ENCODE data around the gene NCAPG2. TPM values are rescaled to one million over a fixed set of nuclear protein-coding genes. Genes with fewer than 3 reads are reported as not detected.
"Not testable (repeated sequence)": the region's sequence is repeated elsewhere in the genome, so short reads cannot be mapped to it uniquely, and the experiment has no call there.

Gene NCAPG2
- polyA plus RNA-seq, 1 donor (not counting 4 experiments of a cell fraction or from before 2014, with no cell fraction given), result 16.5 TPM

- H3K4me1 ChIP-seq (ENCODE audit: control insufficient read depth, extremely low read depth, insufficient read depth, low read length), result peaks cover 17% of the 10 kb centered on the region
Observed at GRCh38 chr7:158706273-158706704, 1.7 kb upstream of the NCAPG2 start.

GRCh38 chr7:158705234-158705850 is 738 bp upstream of the NCAPG2 start:
- dilution Hi-C loops (cut with MboI; ENCODE audit: extremely low pct_ligation_motif_present, low sequenced_read_pairs), result no loop called here
- TF ChIP-seq CTCF (optimal IDR thresholded peaks at IDR 0.05 in 1 of 3, IDR thresholded peaks at IDR 0.05 in 1 of 3, conservative IDR thresholded peaks at IDR 0.05 in 1 of 3; ENCODE audit: extremely low read depth in 1 of 3, insufficient read depth in 2 of 3, low read length in 3 of 3) (no peak), EZH2 (IDR thresholded peaks at IDR 0.05; ENCODE audit: low read length) (no peak)
- Histone ChIP-seq H3K4me2 (ENCODE audit: control insufficient read depth, extremely low read depth, insufficient read depth, low read depth, low read length) (peak overlapping the region; percentile 81), H2AFZ (ENCODE audit: control insufficient read depth, low read length) (peak overlapping the region; percentile 56), H3K4me1 (ENCODE audit: control insufficient read depth, extremely low read depth, insufficient read depth, low read length) (peaks cover 12% of the 10 kb centered on the region), H3K9me3 (ENCODE audit: control insufficient read depth, low read depth, low read length) (no peaks in the 10 kb centered on the region), H3K9ac (ENCODE audit: control insufficient read depth, extremely low read depth, insufficient read depth, low read length) (peak overlapping the region; percentile 93), H3K27ac (ENCODE audit: control insufficient read depth, insufficient read depth, low read length) (no peak overlapping the region), H3K9me1 (ENCODE audit: control insufficient read depth, extremely low read depth, insufficient read depth, low read length) (no peaks in the 10 kb centered on the region), H3K36me3 (ENCODE audit: control insufficient read depth in 2 of 2, extremely low read depth in 1 of 2, insufficient read depth in 2 of 2, low read length in 2 of 2) (no peaks in the 10 kb centered on the region), H4K20me1 (ENCODE audit: control insufficient read depth, extremely low read depth, insufficient read depth, low read length) (no peaks in the 10 kb centered on the region), H3K79me2 (ENCODE audit: control insufficient read depth, insufficient read depth, low read length) (peaks cover 40% of the 10 kb centered on the region), H3K27me3 (ENCODE audit: control insufficient read depth, extremely low read depth, insufficient read depth, low read length) (no peaks in the 10 kb centered on the region), H3K4me3 (ENCODE audit: control insufficient read depth in 2 of 3, extremely low read depth in 1 of 3, insufficient read depth in 2 of 3, low read depth in 1 of 3, low read length in 3 of 3) (peak overlapping the region; percentile 77 to 98 (median 79))
- DNase-seq (ENCODE audit: low read depth, low spot score) (no peak), FAIRE-seq (no peak)

More at GRCh38 chr7:158706273-158706704, 1.7 kb upstream of the NCAPG2 start:
- H3K4me3 ChIP-seq (ENCODE audit: control insufficient read depth in 2 of 3, extremely low read depth in 1 of 3, insufficient read depth in 2 of 3, low read depth in 1 of 3, low read length in 3 of 3), result no peak overlapping the region
- H3K79me2 ChIP-seq (ENCODE audit: control insufficient read depth, insufficient read depth, low read length), result peaks cover 33% of the 10 kb centered on the region
- H3K9ac ChIP-seq (ENCODE audit: control insufficient read depth, extremely low read depth, insufficient read depth, low read length), result no peak overlapping the region
- no peaks in the 10 kb centered on the region for H4K20me1 ChIP-seq (ENCODE audit: control insufficient read depth, extremely low read depth, insufficient read depth, low read length)
- H3K27me3 ChIP-seq (ENCODE audit: control insufficient read depth, extremely low read depth, insufficient read depth, low read length), result no peaks in the 10 kb centered on the region
- DNase-seq (ENCODE audit: low read depth, low spot score) (no peak), FAIRE-seq (no peak)
- TF ChIP-seq CTCF (optimal IDR thresholded peaks at IDR 0.05 in 1 of 3, IDR thresholded peaks at IDR 0.05 in 1 of 3, conservative IDR thresholded peaks at IDR 0.05 in 1 of 3; ENCODE audit: extremely low read depth in 1 of 3, insufficient read depth in 2 of 3, low read length in 3 of 3), result no peak
- no peak for TF ChIP-seq EZH2 (IDR thresholded peaks at IDR 0.05; ENCODE audit: low read length)
- no peak overlapping the region for H3K27ac ChIP-seq (ENCODE audit: control insufficient read depth, insufficient read depth, low read length)
- no peaks in the 10 kb centered on the region for H3K9me3 ChIP-seq (ENCODE audit: control insufficient read depth, low read depth, low read length)
- no peaks in the 10 kb centered on the region for H3K9me1 ChIP-seq (ENCODE audit: control insufficient read depth, extremely low read depth, insufficient read depth, low read length)
- no peak overlapping the region for H3K4me2 ChIP-seq (ENCODE audit: control insufficient read depth, extremely low read depth, insufficient read depth, low read depth, low read length)
- H3K36me3 ChIP-seq (ENCODE audit: control insufficient read depth in 2 of 2, extremely low read depth in 1 of 2, insufficient read depth in 2 of 2, low read length in 2 of 2), result no peaks in the 10 kb centered on the region
- H2AFZ ChIP-seq (ENCODE audit: control insufficient read depth, low read length), result no peak overlapping the region
- dilution Hi-C loops (cut with MboI; ENCODE audit: extremely low pct_ligation_motif_present, low sequenced_read_pairs), result no loop called here

- H3K9me1 ChIP-seq (ENCODE audit: control insufficient read depth, extremely low read depth, insufficient read depth, low read length); dilution Hi-C loops (cut with MboI; ENCODE audit: extremely low pct_ligation_motif_present, low sequenced_read_pairs); DNase-seq (ENCODE audit: low read depth, low spot score); H3K27me3 ChIP-seq (ENCODE audit: control insufficient read depth, extremely low read depth, insufficient read depth, low read length); H4K20me1 ChIP-seq (ENCODE audit: control insufficient read depth, extremely low read depth, insufficient read depth, low read length); H3K9me3 ChIP-seq (ENCODE audit: control insufficient read depth, low read depth, low read length); FAIRE-seq; H3K36me3 ChIP-seq (ENCODE audit: control insufficient read depth in 2 of 2, extremely low read depth in 1 of 2, insufficient read depth in 2 of 2, low read length in 2 of 2): not testable (repeated sequence)
- Histone ChIP-seq H3K27ac (ENCODE audit: control insufficient read depth, insufficient read depth, low read length) (peak overlapping the region; percentile 71), H2AFZ (ENCODE audit: control insufficient read depth, low read length) (peak overlapping the region; percentile 92), H3K4me2 (ENCODE audit: control insufficient read depth, extremely low read depth, insufficient read depth, low read depth, low read length) (peak overlapping the region; percentile 93), H3K4me1 (ENCODE audit: control insufficient read depth, extremely low read depth, insufficient read depth, low read length) (peaks cover 12% of the 10 kb centered on the region), H3K79me2 (ENCODE audit: control insufficient read depth, insufficient read depth, low read length) (peaks cover 52% of the 10 kb centered on the region), H3K9ac (ENCODE audit: control insufficient read depth, extremely low read depth, insufficient read depth, low read length) (peak overlapping the region; percentile 93), H3K4me3 (ENCODE audit: control insufficient read depth in 2 of 3, extremely low read depth in 1 of 3, insufficient read depth in 2 of 3, low read depth in 1 of 3, low read length in 3 of 3) (peak overlapping the region; percentile 72 to 98 (median 79))
Observed at GRCh38 chr7:158703679-158704523, 703 bp downstream of the NCAPG2 start.

Data from keratinocyte (primary cell).